Glutamatergic neuron (in vitro differentiated cells): Measurements from ENCODE around the gene FLNA. TPM values are rescaled to one million over a fixed set of nuclear protein-coding genes. Genes with fewer than 3 reads are reported as not detected.

Source experiments
- DNase-seq: peaks from one replicate; pipeline ENCODE4 v3.0.0; 2022
- H3K27ac Mint-ChIP-seq: one replicate; pipeline ENCODE4 v1.8.0; 2020; ENCODE audit warnings: mild to moderate bottlenecking, mixed read lengths, inconsistent platforms; ENCODE audit not compliant: unreplicated experiment
- H3K27me3 Mint-ChIP-seq: one replicate; pipeline ENCODE4 v1.8.0; 2020; ENCODE audit warnings: mild to moderate bottlenecking, moderate library complexity, mixed read lengths, inconsistent platforms; ENCODE audit not compliant: unreplicated experiment
- H3K36me3 Mint-ChIP-seq: one replicate; pipeline ENCODE4 v1.8.0; 2020; ENCODE audit warnings: mild to moderate bottlenecking, mixed read lengths, inconsistent platforms; ENCODE audit not compliant: unreplicated experiment
- H3K4me1 Mint-ChIP-seq: one replicate; pipeline ENCODE4 v1.8.0; 2020; ENCODE audit warnings: mild to moderate bottlenecking, low read depth, mixed read lengths, inconsistent platforms; ENCODE audit not compliant: unreplicated experiment
- H3K4me3 Mint-ChIP-seq: one replicate; pipeline ENCODE4 v1.8.0; 2020; ENCODE audit warnings: mild to moderate bottlenecking, mixed read lengths, inconsistent platforms; ENCODE audit not compliant: unreplicated experiment
- H3K9me3 Mint-ChIP-seq: one replicate; pipeline ENCODE4 v1.8.0; 2020; ENCODE audit warnings: mild to moderate bottlenecking, moderate library complexity, mixed read lengths, inconsistent platforms; ENCODE audit not compliant: unreplicated experiment
- total RNA-seq: library from RNA; stranded (reverse); fragmentation: NEBNext Ultra II Directional; extraction: Animal tissue kit (Norgen Biotek cat#: 25700); gene quantifications from one replicate; pipeline ENCODE4 v1.2.1, GENCODE V29; 2021; ENCODE audit not compliant: unreplicated experiment
- TF ChIP-seq, protein P1 (sequence below): fragments of 200-600 bp; sonication (generic); IDR thresholded peaks from one replicate; pipeline ENCODE4 v1.5.0; 2021; ENCODE audit not compliant: partially characterized antibody, unreplicated experiment

FLNA gene
- total RNA-seq, 1 donor from 2014 or later = 499 TPM

DNA sequence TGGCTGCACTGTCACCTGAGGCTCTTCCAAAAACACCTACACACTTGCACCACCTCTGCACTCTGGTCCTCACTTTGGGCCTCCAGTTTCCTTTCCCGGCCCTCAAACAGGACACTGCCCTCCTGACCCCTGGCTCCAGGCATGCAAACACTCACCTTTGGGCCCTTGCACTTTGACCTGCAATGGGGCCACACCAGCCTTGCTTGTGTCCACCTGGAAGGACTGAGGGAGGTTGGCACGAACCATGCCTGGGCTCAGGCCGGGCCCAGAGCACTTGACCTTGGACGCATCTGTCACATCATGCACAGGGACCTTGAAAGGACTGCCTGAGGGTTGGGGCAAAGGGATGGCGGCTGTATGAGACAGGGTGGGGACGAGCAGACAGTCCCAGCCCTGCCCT lies 15.6 kb downstream of the FLNA start:
- TF ChIP-seq, protein P1, sequence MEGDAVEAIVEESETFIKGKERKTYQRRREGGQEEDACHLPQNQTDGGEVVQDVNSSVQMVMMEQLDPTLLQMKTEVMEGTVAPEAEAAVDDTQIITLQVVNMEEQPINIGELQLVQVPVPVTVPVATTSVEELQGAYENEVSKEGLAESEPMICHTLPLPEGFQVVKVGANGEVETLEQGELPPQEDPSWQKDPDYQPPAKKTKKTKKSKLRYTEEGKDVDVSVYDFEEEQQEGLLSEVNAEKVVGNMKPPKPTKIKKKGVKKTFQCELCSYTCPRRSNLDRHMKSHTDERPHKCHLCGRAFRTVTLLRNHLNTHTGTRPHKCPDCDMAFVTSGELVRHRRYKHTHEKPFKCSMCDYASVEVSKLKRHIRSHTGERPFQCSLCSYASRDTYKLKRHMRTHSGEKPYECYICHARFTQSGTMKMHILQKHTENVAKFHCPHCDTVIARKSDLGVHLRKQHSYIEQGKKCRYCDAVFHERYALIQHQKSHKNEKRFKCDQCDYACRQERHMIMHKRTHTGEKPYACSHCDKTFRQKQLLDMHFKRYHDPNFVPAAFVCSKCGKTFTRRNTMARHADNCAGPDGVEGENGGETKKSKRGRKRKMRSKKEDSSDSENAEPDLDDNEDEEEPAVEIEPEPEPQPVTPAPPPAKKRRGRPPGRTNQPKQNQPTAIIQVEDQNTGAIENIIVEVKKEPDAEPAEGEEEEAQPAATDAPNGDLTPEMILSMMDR = no peak
- H3K36me3 Mint-ChIP-seq = no peaks in the 10 kb centered on the region
- peaks cover 5% of the 10 kb centered on the region for H3K27me3 Mint-ChIP-seq
- H3K4me3 Mint-ChIP-seq = no peak overlapping the region
- H3K4me1 Mint-ChIP-seq = peaks cover 2% of the 10 kb centered on the region
- peaks cover 5% of the 10 kb centered on the region for H3K9me3 Mint-ChIP-seq
- no peak for DNase-seq
- H3K27ac Mint-ChIP-seq = no peak overlapping the region

DNA sequence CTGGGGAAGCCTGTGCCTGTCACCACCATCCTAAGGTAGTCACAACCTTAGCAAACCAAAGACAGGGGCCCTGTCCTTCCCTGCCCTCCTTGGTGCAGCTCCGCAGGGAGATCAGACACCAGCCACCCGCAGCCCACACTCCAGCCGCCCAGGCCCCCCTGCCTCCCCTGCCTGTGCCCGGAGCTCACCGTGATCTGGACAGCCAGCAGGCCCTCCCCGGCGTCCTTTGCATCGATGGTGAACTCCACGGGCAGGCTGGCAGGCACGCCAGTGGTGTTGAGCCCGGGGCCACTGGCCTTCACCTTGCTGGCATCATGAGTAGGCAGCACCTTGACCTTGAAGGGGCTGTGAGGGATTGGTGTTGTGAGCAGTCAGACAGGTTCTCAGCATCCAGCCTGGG lies 16.4 kb downstream of the FLNA start:
- no peak for DNase-seq
- Mint-ChIP-seq H3K9me3 (peaks cover 4% of the 10 kb centered on the region), H3K4me1 (no peaks in the 10 kb centered on the region), H3K27ac (no peak overlapping the region), H3K4me3 (no peak overlapping the region), H3K36me3 (no peaks in the 10 kb centered on the region), H3K27me3 (peaks cover 3% of the 10 kb centered on the region)
- TF ChIP-seq, protein P1 = no peak

DNA sequence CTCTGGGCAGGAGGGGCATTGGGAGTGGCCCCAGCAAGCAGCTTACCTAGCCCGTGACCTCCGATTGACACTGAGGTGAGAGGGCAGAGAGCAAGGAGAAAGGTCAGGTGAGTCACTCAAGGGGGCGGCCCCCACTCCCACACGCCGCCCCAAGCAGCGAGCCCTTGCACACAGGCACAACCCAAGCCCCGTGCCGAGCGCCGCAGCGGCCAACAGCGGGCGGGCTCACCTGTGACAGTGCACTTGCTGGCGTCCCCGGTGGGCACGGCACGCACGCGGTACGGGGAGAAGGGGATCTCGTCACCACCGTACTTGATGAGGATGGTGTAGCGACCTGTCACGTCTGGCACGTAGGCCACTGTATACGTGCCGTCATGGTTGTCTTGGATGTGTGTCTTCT lies 17.2 kb downstream of the FLNA start:
- no peak overlapping the region for H3K4me3 Mint-ChIP-seq
- no peak for DNase-seq
- no peak overlapping the region for H3K27ac Mint-ChIP-seq
- peaks cover 2% of the 10 kb centered on the region for H3K9me3 Mint-ChIP-seq
- no peaks in the 10 kb centered on the region for H3K4me1 Mint-ChIP-seq
- H3K36me3 Mint-ChIP-seq = no peaks in the 10 kb centered on the region
- TF ChIP-seq, protein P1 = no peak
- H3K27me3 Mint-ChIP-seq = peaks cover 3% of the 10 kb centered on the region

DNA sequence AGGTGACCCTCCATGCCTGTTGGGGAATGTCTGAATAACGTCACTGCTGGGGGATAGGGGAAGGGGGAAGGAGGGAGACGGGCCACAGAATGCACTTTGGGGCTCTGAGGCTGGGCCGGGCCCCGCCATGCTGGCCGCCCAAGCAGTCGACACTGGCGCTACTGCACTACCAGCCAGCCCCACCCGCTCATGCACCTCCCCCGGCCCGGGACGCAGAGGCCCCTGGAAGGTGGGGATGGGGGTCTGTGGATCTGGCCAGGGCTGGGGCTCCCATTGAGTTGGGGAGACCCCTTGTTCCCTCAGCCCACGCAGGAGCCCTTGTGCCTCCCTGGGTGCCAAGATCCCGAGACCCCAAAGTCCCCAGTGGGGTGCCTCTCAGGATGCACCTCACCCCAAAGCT lies 17.8 kb downstream of the FLNA start:
- Mint-ChIP-seq H3K4me1 (no peaks in the 10 kb centered on the region), H3K9me3 (peaks cover 3% of the 10 kb centered on the region), H3K27me3 (peaks cover 3% of the 10 kb centered on the region), H3K27ac (no peak overlapping the region), H3K36me3 (no peaks in the 10 kb centered on the region), H3K4me3 (no peak overlapping the region)
- DNase-seq = no peak
- TF ChIP-seq, protein P1 = no peak

DNA sequence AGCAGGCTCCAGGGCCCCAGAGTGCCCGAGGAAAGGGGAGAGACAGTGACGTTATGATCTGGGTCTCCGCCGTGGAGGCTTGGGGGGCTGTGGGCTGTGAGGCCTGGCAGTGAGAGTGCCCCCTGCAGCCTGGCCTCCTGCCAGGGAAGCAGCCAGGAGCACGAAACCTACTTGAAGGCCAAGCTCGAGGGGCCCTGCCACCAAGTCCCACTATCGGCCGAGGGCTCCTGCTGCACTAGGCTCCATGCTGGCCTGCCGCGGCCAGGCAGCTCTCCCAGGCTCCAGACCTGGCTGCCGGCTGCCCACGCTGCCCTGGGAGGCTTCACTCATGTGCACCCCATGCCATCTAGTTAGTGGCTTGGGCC lies 18.7 kb downstream of the FLNA start:
- no peak for DNase-seq
- no peaks in the 10 kb centered on the region for H3K4me1 Mint-ChIP-seq
- H3K4me3 Mint-ChIP-seq = no peak overlapping the region
- peaks cover 3% of the 10 kb centered on the region for H3K27me3 Mint-ChIP-seq
- no peaks in the 10 kb centered on the region for H3K36me3 Mint-ChIP-seq
- peaks cover 5% of the 10 kb centered on the region for H3K9me3 Mint-ChIP-seq
- TF ChIP-seq, protein P1 = no peak
- H3K27ac Mint-ChIP-seq = no peak overlapping the region
